ENCODE data around the gene XRCC4. TPM values are rescaled to one million over a fixed set of nuclear protein-coding genes. Genes with fewer than 3 reads are reported as not detected.

The XRCC4 gene
- total RNA-seq, 1 experiment from 2014 or later, result 10.8 TPM

DNA sequence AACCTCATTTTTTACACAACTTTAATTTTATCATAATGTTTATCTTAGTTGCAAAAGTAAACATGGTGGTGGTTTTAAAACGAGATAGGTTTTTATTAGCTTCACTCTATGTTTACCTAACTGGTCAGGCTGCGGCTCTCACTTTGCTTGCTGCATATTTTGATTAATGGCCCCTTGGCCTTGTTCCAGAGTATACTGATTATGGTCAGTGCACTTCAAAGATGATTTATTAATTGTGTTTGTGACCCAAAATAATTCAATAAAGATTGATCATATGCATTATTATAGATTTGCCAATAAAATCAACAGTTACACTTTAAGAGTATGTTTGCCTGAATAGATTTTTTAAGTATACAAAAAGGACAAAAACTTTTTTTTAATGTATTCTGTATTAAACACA is 188.0 kb downstream of the XRCC4 start:
- DNase-seq, result no peak
- H3K36me3 Mint-ChIP-seq (ENCODE audit: insufficient read depth in 1 of 3, low read depth in 3 of 3), result no peaks in the 10 kb centered on the region
- Histone ChIP-seq H3K27ac (ENCODE audit: insufficient read length, low read depth, low read length) (no peak overlapping the region), H2BK12ac (ENCODE audit: insufficient read length, low read depth, low read length) (no peak overlapping the region), H3K18ac (ENCODE audit: insufficient read length, low read depth, low read length) (no peak overlapping the region), H3K23me2 (ENCODE audit: insufficient read length, low read depth, low read length, poor library complexity, severe bottlenecking) (no peaks in the 10 kb centered on the region), H2BK5ac (ENCODE audit: insufficient read length, low read length) (no peak overlapping the region), H3K79me2 (ENCODE audit: insufficient read depth, low read length) (no peaks in the 10 kb centered on the region), H3K4ac (ENCODE audit: low read depth, low read length) (no peak overlapping the region), H4K8ac (replicated peaks; ENCODE audit: insufficient read length, low read depth, low read length) (no peak overlapping the region), H2BK15ac (ENCODE audit: low read depth, low read length) (no peak overlapping the region), H3K56ac (ENCODE audit: insufficient read length, low read depth, low read length) (no peak overlapping the region), H3K9ac (ENCODE audit: extremely low read depth, insufficient read length, low read length) (no peak overlapping the region), H3K23ac (ENCODE audit: insufficient read length, low read depth, low read length) (no peak overlapping the region), H2AFZ (ENCODE audit: low read length) (no peak overlapping the region), H3K79me1 (ENCODE audit: insufficient read depth, low read depth, low read length, poor library complexity, severe bottlenecking) (no peaks in the 10 kb centered on the region), H4K20me1 (ENCODE audit: control insufficient read depth, insufficient read depth, insufficient read length) (no peaks in the 10 kb centered on the region), H3K9me3 (ENCODE audit: control insufficient read depth, low read depth, low read length) (no peaks in the 10 kb centered on the region), H3K4me1 (ENCODE audit: insufficient read depth, low read length) (no peaks in the 10 kb centered on the region), H3K27me3 (ENCODE audit: insufficient read depth, low read length) (no peaks in the 10 kb centered on the region), H2AK5ac (ENCODE audit: insufficient read length, low read length) (no peak overlapping the region), H3T11ph (ENCODE audit: low read length) (no peak overlapping the region), H2BK20ac (ENCODE audit: low read depth, low read length, poor library complexity, severe bottlenecking) (no peak overlapping the region), H4K5ac (ENCODE audit: insufficient read length, low read depth, low read length) (no peak overlapping the region), H4K91ac (ENCODE audit: insufficient read length, low read depth, low read length) (no peak overlapping the region), H2BK120ac (ENCODE audit: low read depth, low read length, poor library complexity, severe bottlenecking) (no peak overlapping the region), H3K14ac (ENCODE audit: insufficient read depth, low read length) (no peak overlapping the region), H3K4me2 (ENCODE audit: insufficient read depth, insufficient read length, low read length) (no peak overlapping the region)
- TF ChIP-seq, protein P1, sequence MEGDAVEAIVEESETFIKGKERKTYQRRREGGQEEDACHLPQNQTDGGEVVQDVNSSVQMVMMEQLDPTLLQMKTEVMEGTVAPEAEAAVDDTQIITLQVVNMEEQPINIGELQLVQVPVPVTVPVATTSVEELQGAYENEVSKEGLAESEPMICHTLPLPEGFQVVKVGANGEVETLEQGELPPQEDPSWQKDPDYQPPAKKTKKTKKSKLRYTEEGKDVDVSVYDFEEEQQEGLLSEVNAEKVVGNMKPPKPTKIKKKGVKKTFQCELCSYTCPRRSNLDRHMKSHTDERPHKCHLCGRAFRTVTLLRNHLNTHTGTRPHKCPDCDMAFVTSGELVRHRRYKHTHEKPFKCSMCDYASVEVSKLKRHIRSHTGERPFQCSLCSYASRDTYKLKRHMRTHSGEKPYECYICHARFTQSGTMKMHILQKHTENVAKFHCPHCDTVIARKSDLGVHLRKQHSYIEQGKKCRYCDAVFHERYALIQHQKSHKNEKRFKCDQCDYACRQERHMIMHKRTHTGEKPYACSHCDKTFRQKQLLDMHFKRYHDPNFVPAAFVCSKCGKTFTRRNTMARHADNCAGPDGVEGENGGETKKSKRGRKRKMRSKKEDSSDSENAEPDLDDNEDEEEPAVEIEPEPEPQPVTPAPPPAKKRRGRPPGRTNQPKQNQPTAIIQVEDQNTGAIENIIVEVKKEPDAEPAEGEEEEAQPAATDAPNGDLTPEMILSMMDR (conservative IDR thresholded peaks at IDR 0.05), result no peak
- H3K9me3 Mint-ChIP-seq, result no peaks in the 10 kb centered on the region
- no CpG with 5 or more reads among the region's 2 CpGs for WGBS (ENCODE audit: extremely low coverage, insufficient read length, low lambda C conversion rate)
- H3K27ac Mint-ChIP-seq, result no peak overlapping the region
- H3K4me3 Mint-ChIP-seq, result no peak overlapping the region
- H3K4me1 Mint-ChIP-seq, result peaks cover 0 to 3% of the 10 kb centered on the region in 2 experiments; a peak in 2 of 4 replicates
- no peaks in the 10 kb centered on the region; the same call in 1 of the 2 replicates for H3K27me3 Mint-ChIP-seq (ENCODE audit: low read depth)
